Heart left ventricle (tissue), 13 donors: Measurements from ENCODE around the gene ARMC6.

ENCODE experiments used
- CTCF ChIP-seq, 12 donors: fragments of 200-600 bp; sonication (generic) in 4 of 12; IDR thresholded peaks; one replicate each; pipeline versions ENCODE4 v1.5.0 to v1.8.0; 2018 to 2022; ENCODE audit warnings: antibody characterized with exemption in 12 of 12, mild to moderate bottlenecking in 5 of 12
- POLR2A ChIP-seq, 2 donors: fragments of 450-650 bp; IDR thresholded peaks; one replicate each; pipeline ENCODE4 v1.6.1; 2017; ENCODE audit warnings: antibody characterized with exemption in 2 of 2, mild to moderate bottlenecking in 2 of 2, moderate library complexity in 2 of 2
- donor health status: ischemic (EF 13 %, LVEDD 7.1; RV severe dilation, severe dysfunction).
- donor health status: DM: no; HTN: yes; CAD: no.
- donor health status: DM: no; HTN: no; CAD: no.
- donor health status: ischemic (EF 25% LVEDD 6.9; RV normal size, moderate dysfunction).
- donor health status: ischemic (EF 25% LVEDD 5.7; RV mildly dilated, moderate dysfunction).
- donor health status: ischemic (EF 35%, LVEDD 5.7; RV mildly dilated, moderate dysfunction).
- donor health status: nonischemic (EF 11% LVEDD 7.7; RV severe dilation, severe dysfunction).
- donor health status: DM: yes; HTN: yes; CAD: no.
- donor health status: PGD.
- donor health status: ischemic (EF 29% LVEDD 5.4; RV normal size, mild dysfunction).
- donor health status: nonischemic (EF 23%, LVEDD 6.1; RV moderate dilation, normal function).

- TF ChIP-seq CTCF (IDR thresholded peaks at IDR 0.05) (no peak), POLR2A (IDR thresholded peaks at IDR 0.05) (no peak)
These were observed 805 bp upstream of the ARMC6 start for GRCh38 chr19:19032420-19033175.
